Testis (tissue), 3 donors: Measurements from ENCODE around the gene TTC33. TPM values are rescaled to one million over a fixed set of nuclear protein-coding genes. Genes with fewer than 3 reads are reported as not detected.

Experiments
- DNase-seq: peaks from one replicate; pipeline ENCODE4 v3.0.0-alpha.2; 2019
- H3K27ac ChIP-seq, 2 donors: fragments of 200-600 bp; sonication (generic); one replicate each; pipeline ENCODE4 v1.5.1; 2019
- H3K27me3 ChIP-seq: fragments of 200-600 bp; sonication (generic); one replicate; pipeline ENCODE4 v1.5.1; 2019
- H3K36me3 ChIP-seq: fragments of 200-600 bp; sonication (generic); one replicate; pipeline ENCODE4 v1.5.1; 2017; ENCODE audit warnings: low read depth; ENCODE audit errors: missing control alignments
- H3K4me1 ChIP-seq: fragments of 200-600 bp; sonication (generic); one replicate; pipeline ENCODE4 v1.5.1; 2019
- H3K4me3 ChIP-seq, 2 donors: fragments of 200-600 bp; sonication (generic); one replicate each; pipeline ENCODE4 v1.5.1; 2017 to 2019
- H3K9me3 ChIP-seq: fragments of 200-600 bp; sonication (generic); one replicate; pipeline ENCODE4 v1.5.1; 2017
- POLR2A ChIP-seq: fragments of 450-650 bp; IDR thresholded peaks from one replicate; pipeline ENCODE4 v1.6.1; 2017; ENCODE audit warnings: antibody characterized with exemption, mild to moderate bottlenecking, moderate library complexity
- whole genome bisulfite sequencing, 2 donors: methylation state at CpG; one replicate each; pipeline ENCODE4 v1.1.5; 2018; 5-methylcytosine and 5-hydroxymethylcytosine counted together
- intact Hi-C: fragments of 100-400 bp; cut with DNase I; formaldehyde crosslinking; loops from one replicate; pipeline ENCODE4 v1.15.1; 2023; ENCODE audit warnings: low total_unique reads
- polyA plus RNA-seq: library from polyadenylated mRNA; stranded (reverse); fragments of 350-450 nt; fragmentation: Illumina TruSeq; extraction: RNeasy Lipid Tissue Mini Kit (QIAGEN cat#74804); gene quantifications from one replicate; pipeline ENCODE4 v1.2.3, GENCODE V29; 2014; ENCODE audit warnings: low read depth, low replicate concordance; ENCODE audit not compliant: insufficient read depth
- total RNA-seq, 2 donors: library from RNA; depleted of rRNA; stranded (reverse); fragments of >200 nt; gene quantifications; one replicate each; pipeline ENCODE4 v1.2.3, GENCODE V29; 2016
- TF ChIP-seq, protein P1 (sequence below), 3 experiments: fragments of 450-650 bp in 2 of 3; fragments of 200-600 bp in 1 of 3; sonication (generic) in 1 of 3; IDR thresholded peaks; one replicate each; pipeline ENCODE4 v1.5.1; 2016 to 2019; ENCODE audit warnings: antibody characterized with exemption in 3 of 3, mild to moderate bottlenecking in 2 of 3, moderate library complexity in 1 of 3

TTC33 gene
- total and polyA plus RNA-seq, 3 donors from 2014 or later, result 14.7 to 16.5 (median 15.2) TPM

DNA sequence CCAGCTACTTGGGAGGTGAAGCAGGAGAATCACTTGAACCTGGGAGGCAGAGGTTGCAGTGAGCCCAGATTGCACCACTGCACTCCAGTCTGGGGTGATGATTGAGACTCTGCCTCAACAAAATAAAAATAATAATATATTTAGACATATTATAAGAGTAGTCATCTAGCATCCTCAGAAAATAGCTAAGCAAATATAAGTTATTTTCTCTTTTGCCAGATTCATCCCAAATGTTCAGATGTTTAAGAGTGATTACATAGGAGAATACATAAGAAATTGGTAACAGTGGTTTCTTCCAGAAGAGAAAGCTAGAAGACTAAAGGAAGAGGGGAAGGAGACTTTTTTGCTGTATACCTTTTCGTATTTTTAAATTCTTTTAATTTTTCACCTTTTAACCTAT lies 22.4 kb upstream of the TTC33 start:
- Histone ChIP-seq H3K36me3 (no peaks in the 10 kb centered on the region), H3K9me3 (no peaks in the 10 kb centered on the region), H3K4me1 (peaks cover 4% of the 10 kb centered on the region), H3K4me3 (no peak overlapping the region), H3K27me3 (no peaks in the 10 kb centered on the region), H3K27ac (no peak overlapping the region)
- 90 to 95% methylated on average over 1 of the region's 1 CpG for WGBS, 2 donors
- TF ChIP-seq, protein P1, sequence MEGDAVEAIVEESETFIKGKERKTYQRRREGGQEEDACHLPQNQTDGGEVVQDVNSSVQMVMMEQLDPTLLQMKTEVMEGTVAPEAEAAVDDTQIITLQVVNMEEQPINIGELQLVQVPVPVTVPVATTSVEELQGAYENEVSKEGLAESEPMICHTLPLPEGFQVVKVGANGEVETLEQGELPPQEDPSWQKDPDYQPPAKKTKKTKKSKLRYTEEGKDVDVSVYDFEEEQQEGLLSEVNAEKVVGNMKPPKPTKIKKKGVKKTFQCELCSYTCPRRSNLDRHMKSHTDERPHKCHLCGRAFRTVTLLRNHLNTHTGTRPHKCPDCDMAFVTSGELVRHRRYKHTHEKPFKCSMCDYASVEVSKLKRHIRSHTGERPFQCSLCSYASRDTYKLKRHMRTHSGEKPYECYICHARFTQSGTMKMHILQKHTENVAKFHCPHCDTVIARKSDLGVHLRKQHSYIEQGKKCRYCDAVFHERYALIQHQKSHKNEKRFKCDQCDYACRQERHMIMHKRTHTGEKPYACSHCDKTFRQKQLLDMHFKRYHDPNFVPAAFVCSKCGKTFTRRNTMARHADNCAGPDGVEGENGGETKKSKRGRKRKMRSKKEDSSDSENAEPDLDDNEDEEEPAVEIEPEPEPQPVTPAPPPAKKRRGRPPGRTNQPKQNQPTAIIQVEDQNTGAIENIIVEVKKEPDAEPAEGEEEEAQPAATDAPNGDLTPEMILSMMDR (IDR thresholded peaks at IDR 0.05), result no peak
- TF ChIP-seq POLR2A, result no peak
- intact Hi-C loops, result no loop called here
- DNase-seq, result no peak

DNA sequence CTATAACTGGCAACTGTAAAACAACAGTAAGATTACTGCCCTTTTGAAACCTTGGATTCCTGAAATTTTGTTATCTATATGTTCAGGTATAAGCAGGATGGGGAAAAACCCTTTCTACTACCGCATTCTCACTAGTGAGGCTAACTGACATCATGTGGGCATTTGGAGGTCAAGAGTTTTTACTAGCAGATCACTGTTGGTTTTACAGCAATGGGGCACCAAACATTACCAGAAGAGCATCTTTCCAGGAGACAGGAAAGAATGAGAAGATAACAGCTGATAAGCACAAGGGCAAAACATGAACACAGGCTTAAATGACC lies 20.9 kb upstream of the TTC33 start:
- no peaks in the 10 kb centered on the region for H3K4me1 ChIP-seq
- H3K36me3 ChIP-seq, result no peaks in the 10 kb centered on the region
- H3K4me3 ChIP-seq, result no peak overlapping the region
- 86 to 87% methylated on average over 1 of the region's 1 CpG for WGBS, 2 donors
- no peaks in the 10 kb centered on the region for H3K27me3 ChIP-seq
- H3K27ac ChIP-seq, result no peak overlapping the region
- no peak for DNase-seq
- H3K9me3 ChIP-seq, result no peaks in the 10 kb centered on the region
- intact Hi-C loops, result no loop called here
- TF ChIP-seq, protein P1 (IDR thresholded peaks at IDR 0.05), result no peak
- no peak for TF ChIP-seq POLR2A

DNA sequence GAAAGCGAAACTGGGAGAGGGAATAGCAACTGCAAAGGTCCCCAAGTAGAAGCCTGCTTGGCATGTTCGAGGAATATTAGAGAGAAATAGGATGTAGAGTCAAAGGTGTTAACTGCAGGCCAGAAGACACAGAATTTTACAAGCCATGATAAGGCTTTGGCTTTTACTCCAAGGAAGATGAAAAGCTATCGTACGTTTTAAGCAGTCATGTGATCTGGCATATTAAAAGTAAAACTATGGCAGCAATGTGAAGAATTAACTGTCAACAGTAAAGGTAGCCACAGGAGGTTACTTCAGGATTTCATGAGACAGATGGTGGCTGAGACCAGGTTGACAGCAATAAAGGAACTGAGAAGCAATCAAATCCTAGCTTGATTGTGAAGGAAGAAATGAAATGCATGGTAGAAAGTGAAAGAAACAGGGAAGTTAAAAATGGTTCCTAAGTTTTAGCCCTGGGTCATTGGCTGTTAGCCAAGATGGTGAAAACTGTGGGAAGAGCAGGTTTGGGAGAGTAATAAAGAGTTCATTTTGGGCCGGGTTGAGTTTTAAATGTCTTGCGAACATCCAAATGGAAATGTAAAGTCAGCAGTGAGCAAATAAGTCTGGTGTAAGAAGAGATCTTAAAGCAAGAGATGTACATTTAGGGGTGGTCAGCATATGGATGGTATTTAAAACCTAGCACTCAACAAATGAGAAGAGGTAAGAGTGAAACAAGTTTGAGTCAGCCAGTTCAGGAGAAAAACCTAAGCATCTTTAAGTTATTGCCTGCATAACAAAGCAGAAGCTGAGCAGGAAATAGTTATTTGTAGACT lies 20.3 kb upstream of the TTC33 start:
- no peaks in the 10 kb centered on the region for H3K9me3 ChIP-seq
- H3K4me3 ChIP-seq, result no peak overlapping the region
- intact Hi-C loops, result no loop called here
- no peak for DNase-seq
- 65 to 70% methylated on average over 6 of the region's 6 CpGs for WGBS, 2 donors
- no peaks in the 10 kb centered on the region for H3K36me3 ChIP-seq
- no peaks in the 10 kb centered on the region for H3K27me3 ChIP-seq
- no peak overlapping the region for H3K27ac ChIP-seq
- TF ChIP-seq, protein P1 (IDR thresholded peaks at IDR 0.05), result no peak
- TF ChIP-seq POLR2A, result no peak
- no peaks in the 10 kb centered on the region for H3K4me1 ChIP-seq

DNA sequence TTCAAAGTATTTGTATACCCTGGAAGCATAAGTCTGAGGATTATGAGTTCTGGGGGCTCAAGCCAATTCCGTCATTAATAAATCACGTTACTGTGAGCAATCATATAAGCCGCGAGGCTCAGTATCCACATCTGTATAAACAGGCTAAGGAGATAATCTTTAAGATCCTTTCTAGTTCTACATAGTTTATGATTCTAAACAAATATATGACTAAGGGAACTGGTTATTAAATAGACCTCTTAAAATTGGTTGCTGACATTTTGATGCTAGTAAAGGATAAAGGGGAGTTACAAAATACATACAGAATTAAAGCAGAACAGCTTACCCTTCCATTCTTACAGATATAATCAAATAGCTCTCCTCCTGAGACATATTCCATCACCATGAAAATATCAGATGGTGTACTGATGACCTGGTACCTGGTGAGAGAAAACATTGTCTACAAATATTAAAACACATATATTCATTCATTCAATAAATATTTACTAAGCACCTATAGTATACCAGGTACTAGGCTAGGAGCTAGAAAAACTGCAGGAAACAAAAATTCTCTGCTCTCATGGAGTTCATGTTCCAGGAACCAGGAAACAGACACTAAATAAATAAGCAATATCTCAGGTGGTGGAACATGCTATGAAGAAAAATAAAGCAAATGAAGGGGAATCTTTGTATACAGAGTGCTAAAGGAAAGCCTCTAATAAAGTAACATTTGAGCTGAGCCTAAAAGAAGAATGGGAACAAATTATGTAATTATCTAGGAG lies 19.5 kb upstream of the TTC33 start:
- 93 to 96% methylated on average over 4 of the region's 4 CpGs for WGBS, 2 donors
- Histone ChIP-seq H3K27me3 (no peaks in the 10 kb centered on the region), H3K9me3 (no peaks in the 10 kb centered on the region), H3K4me1 (no peaks in the 10 kb centered on the region), H3K27ac (no peak overlapping the region), H3K4me3 (no peak overlapping the region), H3K36me3 (no peaks in the 10 kb centered on the region)
- intact Hi-C loops, result no loop called here
- TF ChIP-seq, protein P1 (IDR thresholded peaks at IDR 0.05), result no peak
- no peak for TF ChIP-seq POLR2A
- DNase-seq, result no peak
